PC-9 (cell line): Measurements from ENCODE around the gene MICB. TPM values are rescaled to one million over a fixed set of nuclear protein-coding genes. Genes with fewer than 3 reads are reported as not detected.

Experiments
- Bru-seq: library from RNA; stranded (reverse); fragments of 400-500 nt; gene quantifications from one replicate; lab custom pipeline; 2021; lab: Mats Ljungman, UMichigan
- BruChase-seq, 2 experiments: library from RNA; stranded (reverse); fragments of 400-500 nt; gene quantifications; one replicate each; lab custom pipeline; 2021; lab: Mats Ljungman, UMichigan
- BruUV-seq: library from RNA; stranded (reverse); fragments of 400-500 nt; replicated peaks from 2 replicates; lab custom pipeline; 2021; lab: Mats Ljungman, UMichigan
- CTCF ChIA-PET: fragments of 300-600 bp; sonication (Branson Sonifier 250); formaldehyde crosslinking; loops from one replicate; lab custom pipeline; 2022; ENCODE audit warnings: antibody characterized with exemption; lab: Charles Lee
- POLR2A ChIA-PET: fragments of 300-600 bp; sonication (Branson Sonifier 250); formaldehyde crosslinking; loops from one replicate; lab custom pipeline; 2022; ENCODE audit warnings: antibody characterized with exemption; ENCODE audit not compliant: unreplicated experiment; lab: Charles Lee
- DNase-seq, 2 experiments: peaks; one replicate each; pipeline versions ENCODE4 v3.0.0 to v3.0.0-alpha.2; 2015 to 2022; ENCODE audit warnings: mixed read lengths in 1 of 2
- H2AFZ ChIP-seq: fragments of 200-600 bp; sonication (generic); 2 replicates; pipeline ENCODE4 v1.8.1; 2017; ENCODE audit warnings: antibody characterized with exemption
- H3F3A ChIP-seq: fragments of 200-600 bp; sonication (generic); 2 replicates; pipeline ENCODE4 v1.8.1; 2017; ENCODE audit warnings: antibody characterized with exemption, mild to moderate bottlenecking, low read depth; ENCODE audit not compliant: insufficient read depth
- H3K27ac ChIP-seq: fragments of 200-600 bp; sonication (generic); 2 replicates; pipeline ENCODE4 v1.6.1; 2016; ENCODE audit warnings: mixed run types
- H3K27me3 ChIP-seq: fragments of 200-600 bp; sonication (generic); 2 replicates; pipeline ENCODE4 v1.6.1; 2016; ENCODE audit warnings: low read depth, mixed run types; ENCODE audit not compliant: insufficient read depth
- H3K36me3 ChIP-seq: fragments of 200-600 bp; sonication (generic); 2 replicates; pipeline ENCODE4 v1.6.1; 2016; ENCODE audit warnings: low read depth, mixed run types
- H3K4me1 ChIP-seq: fragments of 200-600 bp; sonication (generic); replicated peaks from 2 replicates; pipeline ENCODE4 v1.6.1; 2016; ENCODE audit warnings: mixed run types; ENCODE audit not compliant: insufficient read depth
- H3K4me2 ChIP-seq: fragments of 200-600 bp; sonication (generic); 2 replicates; pipeline ENCODE4 v1.6.1; 2017; ENCODE audit warnings: mixed run types
- H3K4me3 ChIP-seq: fragments of 200-600 bp; sonication (generic); 2 replicates; pipeline ENCODE4 v1.6.1; 2016; ENCODE audit warnings: mixed run types
- H3K79me2 ChIP-seq: fragments of 200-600 bp; sonication (generic); 2 replicates; pipeline ENCODE4 v1.6.1; 2017; ENCODE audit warnings: low read depth, mixed run types
- H3K9me2 ChIP-seq: fragments of 200-600 bp; sonication (generic); 2 replicates; pipeline ENCODE4 v1.8.1; 2017; ENCODE audit warnings: mild to moderate bottlenecking; ENCODE audit not compliant: insufficient read depth
- H3K9me3 ChIP-seq: fragments of 200-600 bp; sonication (generic); 2 replicates; pipeline ENCODE4 v1.8.1; 2016; ENCODE audit warnings: low read depth; ENCODE audit not compliant: insufficient read depth
- H4K20me1 ChIP-seq: fragments of 200-600 bp; sonication (generic); 2 replicates; pipeline ENCODE4 v1.8.1; 2017; ENCODE audit not compliant: insufficient read depth
- EZH2 ChIP-seq: fragments of 200-600 bp; sonication (generic); IDR thresholded peaks from 2 replicates; pipeline ENCODE4 v1.8.0; 2017; ENCODE audit warnings: antibody characterized with exemption, low read depth
- intact Hi-C: fragments of 100-400 bp; cut with micrococcal nuclease; formaldehyde crosslinking; loops from one replicate; pipeline ENCODE4 v1.10.0; 2022; ENCODE audit not compliant: unreplicated experiment
- long read RNA-seq: library from polyadenylated mRNA; stranded (forward); transcript quantifications from one replicate; pipeline ENCODE4 v2.0.0, GENCODE V29; 2022
- total RNA-seq: library from RNA; stranded (reverse); gene quantifications from 2 replicates; pipeline ENCODE4 v1.2.3, GENCODE V29; 2021
- TF ChIP-seq, protein P1 (sequence below): fragments of 200-600 bp; sonication (generic); conservative IDR thresholded peaks from 2 replicates; pipeline ENCODE4 v1.6.1; 2017; ENCODE audit warnings: mixed run types, antibody characterized with exemption, mild to moderate bottlenecking, moderate library complexity

MICB gene
- total RNA-seq (26.7 and 37.8 TPM in 2 replicates), Bru-seq, nascent RNA (percentile 82 among the genes with signal in this experiment), BruChase-seq, experiment 1, labeled RNA remaining after a 2-hour chase (percentile 86 among the genes with signal in this experiment), BruChase-seq, experiment 2, labeled RNA remaining after a 6-hour chase (percentile 90 among the genes with signal in this experiment)
- long read RNA-seq, transcript MICB-201 (6 exons, 2,446 nt), result major isoform, 16 of 45 reads
- long read RNA-seq, transcript MICB-204 (6 exons, 2,411 nt), result minor isoform, 14 of 45 reads
- long read RNA-seq, partial matches to known transcripts, result 5 of 45 reads
- long read RNA-seq, other reads (novel, unspliced or antisense), result 10 of 45 reads

DNA sequence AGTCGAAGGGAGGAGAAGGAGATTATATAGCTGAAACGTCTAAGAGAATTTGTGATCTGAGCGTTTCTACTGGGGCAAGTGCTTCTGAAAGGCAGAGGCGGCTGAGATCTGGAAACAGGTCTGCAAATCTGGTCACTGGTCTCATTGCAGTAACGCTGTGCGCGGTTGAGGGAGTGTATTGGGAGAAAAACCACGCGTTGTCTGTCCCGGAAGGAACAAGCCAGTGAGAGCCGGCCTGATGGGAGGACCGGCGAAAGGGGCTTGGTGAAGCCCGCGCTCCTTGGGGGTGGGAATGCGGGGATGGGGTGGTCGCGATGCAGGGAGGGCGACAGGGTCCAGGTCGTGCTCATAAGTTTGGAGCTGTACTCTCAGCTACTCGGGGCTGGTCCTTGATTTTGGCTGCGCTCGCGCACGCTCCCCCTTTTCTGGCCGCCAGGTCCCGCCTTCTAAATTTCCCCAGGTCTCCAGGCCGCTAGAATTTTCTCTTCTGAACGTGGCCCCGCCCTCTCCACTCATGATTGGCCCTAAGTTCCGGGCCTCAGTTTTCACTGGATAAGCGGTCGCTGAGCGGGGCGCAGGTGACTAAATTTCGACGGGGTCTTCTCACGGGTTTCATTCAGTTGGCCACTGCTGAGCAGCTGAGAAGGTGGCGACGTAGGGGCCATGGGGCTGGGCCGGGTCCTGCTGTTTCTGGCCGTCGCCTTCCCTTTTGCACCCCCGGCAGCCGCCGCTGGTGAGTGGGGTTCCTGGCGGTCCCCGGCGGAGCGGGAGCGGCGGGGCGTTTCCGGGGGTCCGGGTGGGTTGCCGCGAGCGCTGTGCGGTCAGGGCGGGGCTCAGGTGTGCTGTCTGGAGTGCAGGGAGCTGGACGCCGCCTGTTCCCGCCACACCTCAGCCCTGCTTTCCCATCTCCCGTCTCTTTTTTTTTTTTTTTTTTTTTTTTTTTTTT, at the start of gene MICB:
MICB (plus strand) TSS at position 615 of the 946 bp plus-strand sequence; CDS start at position 664, 49 bp downstream.
- no peaks in the 10 kb centered on the region for H4K20me1 ChIP-seq
- H3K4me3 ChIP-seq, result peak within 1 kb of the TSS; percentile 71
- peaks cover 23% of the 10 kb centered on the region for H3K4me1 ChIP-seq
- H2AFZ ChIP-seq, result peak within 1 kb of the TSS; percentile 96
- peak; percentile 85 to 86 for DNase-seq
- no peaks in the 10 kb centered on the region for H3K27me3 ChIP-seq
- ChIA-PET POLR2A (interaction anchor here (0.5 to 1.2 kb wide), 7 partner anchors 35 to 1322 kb away, joined by 3 to 15 read pairs (median 5); partner anchors contain the start of genes DDX39B, HSPA1A and HSPA1L), CTCF (interaction anchor here (0.9 kb wide), 1 partner anchor 9 kb away, joined by 3 read pairs; no protein-coding TSS in a partner anchor)
- intact Hi-C loops, result loop anchor here (1.0 to 5.0 kb wide), 2 partner anchors 43 to 239 kb away; partner anchors contain the start of gene CLIC1
- no peaks in the 10 kb centered on the region; the same call in 1 of the 2 replicates for H3K9me3 ChIP-seq
- H3K79me2 ChIP-seq, result peaks cover 49% of the 10 kb centered on the region
- H3K9me2 ChIP-seq, result no peaks in the 10 kb centered on the region
- no peak for TF ChIP-seq EZH2
- TF ChIP-seq, protein P1, sequence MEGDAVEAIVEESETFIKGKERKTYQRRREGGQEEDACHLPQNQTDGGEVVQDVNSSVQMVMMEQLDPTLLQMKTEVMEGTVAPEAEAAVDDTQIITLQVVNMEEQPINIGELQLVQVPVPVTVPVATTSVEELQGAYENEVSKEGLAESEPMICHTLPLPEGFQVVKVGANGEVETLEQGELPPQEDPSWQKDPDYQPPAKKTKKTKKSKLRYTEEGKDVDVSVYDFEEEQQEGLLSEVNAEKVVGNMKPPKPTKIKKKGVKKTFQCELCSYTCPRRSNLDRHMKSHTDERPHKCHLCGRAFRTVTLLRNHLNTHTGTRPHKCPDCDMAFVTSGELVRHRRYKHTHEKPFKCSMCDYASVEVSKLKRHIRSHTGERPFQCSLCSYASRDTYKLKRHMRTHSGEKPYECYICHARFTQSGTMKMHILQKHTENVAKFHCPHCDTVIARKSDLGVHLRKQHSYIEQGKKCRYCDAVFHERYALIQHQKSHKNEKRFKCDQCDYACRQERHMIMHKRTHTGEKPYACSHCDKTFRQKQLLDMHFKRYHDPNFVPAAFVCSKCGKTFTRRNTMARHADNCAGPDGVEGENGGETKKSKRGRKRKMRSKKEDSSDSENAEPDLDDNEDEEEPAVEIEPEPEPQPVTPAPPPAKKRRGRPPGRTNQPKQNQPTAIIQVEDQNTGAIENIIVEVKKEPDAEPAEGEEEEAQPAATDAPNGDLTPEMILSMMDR, result no peak
- H3K4me2 ChIP-seq, result peak within 1 kb of the TSS; percentile 80
- H3K36me3 ChIP-seq, result no peaks in the 10 kb centered on the region
- H3K27ac ChIP-seq, result peak within 1 kb of the TSS; percentile 32; the same call in 1 of the 2 replicates
- no peaks in the 10 kb centered on the region for H3F3A ChIP-seq
- no TSS peak for BruUV-seq

DNA sequence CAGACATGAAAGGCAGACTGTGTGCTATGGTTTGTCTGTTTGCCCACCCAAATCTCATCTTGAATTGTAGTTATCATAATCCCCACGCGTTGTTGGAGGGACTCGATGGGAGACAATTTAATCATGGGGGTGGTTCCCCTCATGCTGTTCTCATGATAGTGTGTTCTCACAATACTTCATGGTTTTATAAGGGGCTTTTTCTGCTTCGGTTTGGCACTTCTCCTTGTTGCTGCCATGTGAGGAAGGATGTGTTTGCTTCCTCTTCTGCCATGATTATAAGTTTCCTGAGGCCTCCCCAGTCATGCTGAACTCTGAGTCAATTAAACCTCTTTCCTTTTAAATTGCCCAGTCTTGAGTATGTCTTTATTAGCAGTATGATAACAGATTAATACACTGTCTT, 47.2 kb upstream of the MICB start:
- H3K4me2 ChIP-seq, result no peak overlapping the region
- H3K79me2 ChIP-seq, result no peaks in the 10 kb centered on the region
- intact Hi-C loops, result no loop called here
- no peak overlapping the region for H2AFZ ChIP-seq
- POLR2A ChIA-PET, result no interaction called here
- H3K36me3 ChIP-seq, result no peaks in the 10 kb centered on the region
- H3K27me3 ChIP-seq, result peaks cover 24% of the 10 kb centered on the region; the same call in 1 of the 2 replicates
- H3K27ac ChIP-seq, result no peak overlapping the region
- no peaks in the 10 kb centered on the region for H3K9me2 ChIP-seq
- CTCF ChIA-PET, result no interaction called here
- DNase-seq, result no peak
- H3K9me3 ChIP-seq, result no peaks in the 10 kb centered on the region
- TF ChIP-seq, protein P1, result no peak
- no peak for TF ChIP-seq EZH2
- H3K4me3 ChIP-seq, result no peak overlapping the region
- no peaks in the 10 kb centered on the region for H3K4me1 ChIP-seq
- no peaks in the 10 kb centered on the region for H4K20me1 ChIP-seq
- H3F3A ChIP-seq, result no peaks in the 10 kb centered on the region
- BruUV-seq, result no TSS peak

DNA sequence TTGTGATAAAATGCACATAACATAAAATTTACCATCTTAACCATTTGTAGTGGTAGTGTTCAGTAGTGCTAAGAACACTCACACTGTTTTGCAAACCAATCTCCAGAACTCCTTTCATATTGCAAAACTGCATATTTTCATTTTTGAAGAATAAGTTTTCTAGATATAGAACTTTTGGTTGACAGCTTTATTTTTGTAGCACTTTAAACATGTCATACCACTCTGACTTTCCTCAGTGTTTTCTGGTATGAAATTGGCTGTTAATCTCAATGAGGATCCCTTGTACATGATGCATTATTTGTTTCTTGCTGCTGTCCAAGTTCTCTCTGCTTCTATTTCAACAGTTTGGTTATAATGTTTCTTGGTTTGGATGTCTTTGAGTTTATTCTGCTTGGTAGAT, 45.1 kb upstream of the MICB start:
- ChIA-PET POLR2A (no interaction called here), CTCF (no interaction called here)
- Histone ChIP-seq H4K20me1 (no peaks in the 10 kb centered on the region), H3K27me3 (peaks cover 24% of the 10 kb centered on the region; the same call in 1 of the 2 replicates), H3K4me2 (no peak overlapping the region), H3K4me3 (no peak overlapping the region), H2AFZ (no peak overlapping the region), H3K9me3 (no peaks in the 10 kb centered on the region), H3K4me1 (no peaks in the 10 kb centered on the region), H3K36me3 (no peaks in the 10 kb centered on the region), H3F3A (no peaks in the 10 kb centered on the region), H3K9me2 (no peaks in the 10 kb centered on the region), H3K79me2 (no peaks in the 10 kb centered on the region), H3K27ac (no peak overlapping the region)
- no peak for DNase-seq
- BruUV-seq, result no TSS peak
- intact Hi-C loops, result no loop called here
- TF ChIP-seq, protein P1, result no peak
- no peak for TF ChIP-seq EZH2
